HCT116 (cell line): ENCODE data around the gene LMO7. TPM values are rescaled to one million over a fixed set of nuclear protein-coding genes. Genes with fewer than 3 reads are reported as not detected.

Source experiments
- ATAC-seq: fragments of 200-7000 bp; cut with Tn5 transposase; 2 replicates; pipeline ENCODE4 v1.9.1; 2020; ENCODE audit warnings: mild to moderate bottlenecking, moderate library complexity
- BruUV-seq: library from RNA; stranded (reverse); fragments of 400-500 nt; replicated peaks from 2 replicates; lab custom pipeline; 2021; lab: Mats Ljungman, UMichigan
- CTCF ChIA-PET: fragments of 300-600 bp; sonication (Branson Sonifier 250); formaldehyde crosslinking; loops from one replicate; lab custom pipeline; 2021; ENCODE audit warnings: antibody characterized with exemption; lab: Charles Lee
- POLR2A ChIA-PET: fragments of 300-600, 350-600 bp; sonication (Branson Sonifier 250); formaldehyde crosslinking; loops from one replicate; lab custom pipeline; 2021; ENCODE audit warnings: antibody characterized with exemption; lab: Charles Lee
- RAD21 ChIA-PET, 2 experiments: fragments of 300-600 bp; sonication (Branson Sonifier 250); formaldehyde crosslinking; loops; one replicate each; lab custom pipeline; 2023; ENCODE audit warnings: low total read pairs in 2 of 2; ENCODE audit not compliant: uncharacterized antibody in 2 of 2, unreplicated experiment in 2 of 2, low non-redundant PET in 1 of 2; lab: Charles Lee
- DNase-seq: peaks from one replicate; pipeline ENCODE4 v3.0.0-alpha.2; 2010; ENCODE audit warnings: low read depth, low spot score
- H2AFZ ChIP-seq: fragments of 200-600 bp; shearing (Covaris generic), sonication (generic); 2 replicates; pipeline ENCODE4 v1.6.1; 2017; ENCODE audit warnings: low read depth, mixed run types, mixed read lengths, antibody characterized with exemption, low read length; ENCODE audit not compliant: poor library complexity, severe bottlenecking
- H3K27ac ChIP-seq: 2 replicates; pipeline ENCODE4 v1.5.1; 2012; ENCODE audit warnings: low read depth, low read length
- H3K27me3 ChIP-seq: fragments of 200-600 bp; sonication (generic); 2 replicates; pipeline ENCODE4 v1.6.1; 2016; ENCODE audit warnings: mixed run types, low read length, mixed read lengths; ENCODE audit not compliant: insufficient read depth
- H3K36me3 ChIP-seq, 2 experiments: fragments of 200-500 bp in 1 of 2; fragments of 200-600 bp in 1 of 2; sonication (Bioruptor generic) in 1 of 2; sonication (generic) in 1 of 2; 2 replicates each; pipeline versions ENCODE4 v1.5.1 to v1.6.1; 2014 to 2016; ENCODE audit warnings: low read length in 2 of 2, inconsistent platforms in 1 of 2, mixed read lengths in 1 of 2, mixed run types in 1 of 2; ENCODE audit not compliant: insufficient read depth in 2 of 2, control insufficient read depth in 1 of 2
- H3K4me1 ChIP-seq, 2 experiments: fragments of 200-600 bp in 1 of 2; sonication (generic) in 1 of 2; 2 replicates each; pipeline versions ENCODE4 v1.5.1 to v1.6.1; 2012 to 2017; ENCODE audit warnings: low read length in 2 of 2, inconsistent platforms in 1 of 2, mild to moderate bottlenecking in 1 of 2, mixed read lengths in 1 of 2, mixed run types in 1 of 2, moderate library complexity in 1 of 2; ENCODE audit not compliant: insufficient read depth in 2 of 2, control insufficient read depth in 1 of 2
- H3K4me2 ChIP-seq: fragments of 200-600 bp; sonication (generic); 2 replicates; pipeline ENCODE4 v1.6.1; 2017; ENCODE audit warnings: mixed run types, low read length, mixed read lengths
- H3K4me3 ChIP-seq, 2 experiments: fragments of 200-600 bp in 1 of 2; sonication (generic) in 1 of 2; replicated peaks in 1 of 2; 2 replicates each; pipeline ENCODE4 v1.5.1; 2011 to 2016; ENCODE audit warnings: low read length in 2 of 2, control low read depth in 1 of 2, low read depth in 1 of 2, mild to moderate bottlenecking in 1 of 2, mixed read lengths in 1 of 2, mixed run types in 1 of 2
- H3K79me2 ChIP-seq: fragments of 200-600 bp; sonication (generic); 2 replicates; pipeline ENCODE4 v1.6.1; 2017; ENCODE audit warnings: mild to moderate bottlenecking, mixed run types, low read length, moderate library complexity, mixed read lengths; ENCODE audit not compliant: insufficient read depth
- H3K9ac ChIP-seq: fragments of 200-600 bp; sonication (generic); 2 replicates; pipeline ENCODE4 v1.6.1; 2016; ENCODE audit warnings: low read length, mixed read lengths
- H3K9me2 ChIP-seq: fragments of 200-600 bp; sonication (generic), shearing (Covaris generic); 2 replicates; pipeline ENCODE4 v1.6.1; 2017; ENCODE audit warnings: mixed run types, mild to moderate bottlenecking, moderate library complexity; ENCODE audit not compliant: insufficient read depth
- H3K9me3 ChIP-seq, 2 experiments: fragments of 200-500 bp in 1 of 2; fragments of 200-600 bp in 1 of 2; sonication (Bioruptor generic) in 1 of 2; sonication (generic) in 1 of 2; 2 replicates each; pipeline ENCODE4 v1.6.1; 2014 to 2017; ENCODE audit warnings: low read length in 2 of 2, mixed read lengths in 2 of 2, inconsistent platforms in 1 of 2, low read depth in 1 of 2, mild to moderate bottlenecking in 1 of 2, mixed run types in 1 of 2, moderate library complexity in 1 of 2; ENCODE audit not compliant: control insufficient read depth in 1 of 2, insufficient read depth in 1 of 2
- H4K20me1 ChIP-seq: fragments of 200-600 bp; sonication (generic), shearing (Covaris generic); 2 replicates; pipeline ENCODE4 v1.6.1; 2017; ENCODE audit warnings: mixed run types, mild to moderate bottlenecking, moderate library complexity; ENCODE audit not compliant: insufficient read depth
- EGR1 ChIP-seq: IDR thresholded peaks from 2 replicates; pipeline ENCODE4 v1.6.1; 2012; ENCODE audit warnings: low read depth
- ELF1 ChIP-seq: IDR thresholded peaks from 2 replicates; pipeline ENCODE4 v1.6.1; 2012; ENCODE audit warnings: low read depth, borderline replicate concordance
- EZH2 ChIP-seq: fragments of 200-600 bp; sonication (generic); IDR thresholded peaks from 2 replicates; pipeline ENCODE4 v1.6.1; 2017; ENCODE audit warnings: antibody characterized with exemption, mixed run types
- EZH2phosphoT487 ChIP-seq: fragments of 200-600 bp; IDR thresholded peaks from 2 replicates; pipeline ENCODE4 v1.6.1; 2018; ENCODE audit warnings: antibody characterized with exemption, borderline replicate concordance
- FOSL1 ChIP-seq: IDR thresholded peaks from 2 replicates; pipeline ENCODE4 v1.6.1; 2012; ENCODE audit warnings: low read depth
- JUND ChIP-seq: IDR thresholded peaks from 2 replicates; pipeline ENCODE4 v1.6.1; 2012
- POLR2A ChIP-seq: IDR thresholded peaks from 2 replicates; pipeline ENCODE4 v1.7.0; 2011; ENCODE audit warnings: borderline replicate concordance; ENCODE audit not compliant: insufficient read depth, insufficient read length; ENCODE audit errors: extremely low read depth
- POLR2AphosphoS5 ChIP-seq: IDR thresholded peaks from 2 replicates; pipeline ENCODE4 v1.6.1; 2011; ENCODE audit warnings: mild to moderate bottlenecking, low read depth, low read length, moderate library complexity
- SIN3A ChIP-seq: IDR thresholded peaks from 2 replicates; pipeline ENCODE4 v1.6.1; 2012; ENCODE audit warnings: low read depth
- TCF7L2 ChIP-seq: IDR thresholded peaks from 2 replicates; pipeline ENCODE4 v1.7.0; 2011; ENCODE audit warnings: borderline replicate concordance, inconsistent platforms; ENCODE audit not compliant: insufficient read depth, insufficient read length; ENCODE audit errors: extremely low read depth
- YY1 ChIP-seq: IDR thresholded peaks from 2 replicates; pipeline ENCODE4 v1.6.1; 2011; ENCODE audit warnings: low read length, low read depth, moderate library complexity, mild to moderate bottlenecking; ENCODE audit not compliant: insufficient replicate concordance; ENCODE audit errors: extremely low read depth
- ZFX ChIP-seq: fragments of 450-650 bp; IDR thresholded peaks from 2 replicates; pipeline ENCODE4 v1.6.1; 2017
- intact Hi-C: fragments of 100-400 bp; cut with micrococcal nuclease; formaldehyde crosslinking; loops from 2 replicates; pipeline ENCODE4 v1.10.0; 2022
- total RNA-seq: library from RNA; stranded (reverse); gene quantifications from one replicate; pipeline ENCODE4 v1.2.1, GENCODE V29; 2021; ENCODE audit not compliant: unreplicated experiment
- TF ChIP-seq, protein P1 (sequence below): IDR thresholded peaks from 2 replicates; pipeline ENCODE4 v1.6.1; 2012
- TF ChIP-seq, protein P2 (sequence below): IDR thresholded peaks from 2 replicates; pipeline ENCODE4 v1.6.1; 2012

The LMO7 gene
- total RNA-seq, 1 experiment from 2014 or later = 8.1 TPM

- ChIA-PET RAD21 (no interaction called here), CTCF (no interaction called here), POLR2A (no interaction called here)
- BruUV-seq = no TSS peak
- Histone ChIP-seq H3K36me3 (no peaks in the 10 kb centered on the region), H3K27ac (no peak overlapping the region), H3K9me2 (no peaks in the 10 kb centered on the region), H2AFZ (no peak overlapping the region), H3K9me3 (no peaks in the 10 kb centered on the region), H3K9ac (no peak overlapping the region), H3K79me2 (no peaks in the 10 kb centered on the region), H3K4me2 (no peak overlapping the region), H3K4me1 (no peaks in the 10 kb centered on the region), H3K4me3 (no peak overlapping the region), H3K27me3 (no peaks in the 10 kb centered on the region), H4K20me1 (no peaks in the 10 kb centered on the region)
- ATAC-seq (no peak), DNase-seq (no peak)
- TF ChIP-seq TCF7L2 (no peak), EGR1 (no peak), FOSL1 (no peak)
- intact Hi-C loops = no loop called here
These were observed 14.9 kb downstream of the LMO7 start for GRCh38 chr13:75651013-75651412.

DNA sequence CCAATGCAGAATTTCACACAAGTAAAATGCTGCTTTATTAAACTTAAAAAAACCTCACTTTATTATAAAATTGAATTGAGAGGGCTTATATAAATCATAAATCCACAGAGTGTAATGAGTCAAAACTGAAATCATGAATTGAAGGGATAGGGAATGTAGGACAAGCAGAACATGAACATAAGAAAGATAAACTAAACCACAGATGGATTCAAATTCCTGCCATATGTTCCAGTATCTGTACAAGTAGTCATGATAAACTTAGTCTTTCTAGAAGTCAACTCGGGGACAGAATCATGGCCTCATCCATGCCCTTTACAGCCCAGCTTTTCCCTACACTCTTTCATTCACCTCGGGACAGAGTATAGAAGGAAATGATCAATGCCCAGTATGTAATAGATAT lies 16.6 kb downstream of the LMO7 start:
- no peaks in the 10 kb centered on the region for H3K9me2 ChIP-seq
- H3K9me3 ChIP-seq = no peaks in the 10 kb centered on the region
- ATAC-seq = no peak
- no peak overlapping the region for H2AFZ ChIP-seq
- no peaks in the 10 kb centered on the region for H3K27me3 ChIP-seq
- no peak for DNase-seq
- ChIA-PET CTCF (no interaction called here), POLR2A (no interaction called here), RAD21 (no interaction called here)
- intact Hi-C loops = no loop called here
- no peak overlapping the region for H3K9ac ChIP-seq
- H3K36me3 ChIP-seq = no peaks in the 10 kb centered on the region
- no peaks in the 10 kb centered on the region for H3K4me1 ChIP-seq
- H4K20me1 ChIP-seq = no peaks in the 10 kb centered on the region
- no TSS peak for BruUV-seq
- TF ChIP-seq FOSL1 = no peak
- TF ChIP-seq POLR2AphosphoS5 = no peak
- no peak for TF ChIP-seq TCF7L2
- no peak for TF ChIP-seq EZH2
- TF ChIP-seq ZFX = no peak
- TF ChIP-seq, protein P1, sequence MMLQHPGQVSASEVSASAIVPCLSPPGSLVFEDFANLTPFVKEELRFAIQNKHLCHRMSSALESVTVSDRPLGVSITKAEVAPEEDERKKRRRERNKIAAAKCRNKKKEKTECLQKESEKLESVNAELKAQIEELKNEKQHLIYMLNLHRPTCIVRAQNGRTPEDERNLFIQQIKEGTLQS = no peak
- no peak for TF ChIP-seq EZH2phosphoT487
- no peak for TF ChIP-seq POLR2A
- TF ChIP-seq JUND = no peak
- TF ChIP-seq SIN3A = no peak
- TF ChIP-seq ELF1 = no peak
- TF ChIP-seq YY1 = no peak
- TF ChIP-seq, protein P2, sequence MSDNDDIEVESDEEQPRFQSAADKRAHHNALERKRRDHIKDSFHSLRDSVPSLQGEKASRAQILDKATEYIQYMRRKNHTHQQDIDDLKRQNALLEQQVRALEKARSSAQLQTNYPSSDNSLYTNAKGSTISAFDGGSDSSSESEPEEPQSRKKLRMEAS = no peak
- H3K4me3 ChIP-seq = no peak overlapping the region
- no peak overlapping the region for H3K4me2 ChIP-seq
- no peaks in the 10 kb centered on the region for H3K79me2 ChIP-seq
- no peak overlapping the region for H3K27ac ChIP-seq
